Fibroblast of pulmonary artery (primary cell): Measurements from ENCODE around the gene PDE9A.

ENCODE experiments used
- DNase-seq: peaks from one replicate; pipeline ENCODE4 v3.0.0-alpha.2; 2010; ENCODE audit warnings: low read depth
- H3K4me3 ChIP-seq: replicated peaks from 2 replicates; pipeline ENCODE4 v1.5.1; 2011; ENCODE audit warnings: low read depth, mild to moderate bottlenecking, control low read depth, low read length, moderate library complexity
- TF ChIP-seq, protein P1 (sequence below): IDR thresholded peaks from 2 replicates; pipeline ENCODE4 v1.5.1; 2011; ENCODE audit warnings: mild to moderate bottlenecking, control low read depth, low read length, inconsistent platforms; ENCODE audit errors: missing control alignments

The PDE9A gene

DNA sequence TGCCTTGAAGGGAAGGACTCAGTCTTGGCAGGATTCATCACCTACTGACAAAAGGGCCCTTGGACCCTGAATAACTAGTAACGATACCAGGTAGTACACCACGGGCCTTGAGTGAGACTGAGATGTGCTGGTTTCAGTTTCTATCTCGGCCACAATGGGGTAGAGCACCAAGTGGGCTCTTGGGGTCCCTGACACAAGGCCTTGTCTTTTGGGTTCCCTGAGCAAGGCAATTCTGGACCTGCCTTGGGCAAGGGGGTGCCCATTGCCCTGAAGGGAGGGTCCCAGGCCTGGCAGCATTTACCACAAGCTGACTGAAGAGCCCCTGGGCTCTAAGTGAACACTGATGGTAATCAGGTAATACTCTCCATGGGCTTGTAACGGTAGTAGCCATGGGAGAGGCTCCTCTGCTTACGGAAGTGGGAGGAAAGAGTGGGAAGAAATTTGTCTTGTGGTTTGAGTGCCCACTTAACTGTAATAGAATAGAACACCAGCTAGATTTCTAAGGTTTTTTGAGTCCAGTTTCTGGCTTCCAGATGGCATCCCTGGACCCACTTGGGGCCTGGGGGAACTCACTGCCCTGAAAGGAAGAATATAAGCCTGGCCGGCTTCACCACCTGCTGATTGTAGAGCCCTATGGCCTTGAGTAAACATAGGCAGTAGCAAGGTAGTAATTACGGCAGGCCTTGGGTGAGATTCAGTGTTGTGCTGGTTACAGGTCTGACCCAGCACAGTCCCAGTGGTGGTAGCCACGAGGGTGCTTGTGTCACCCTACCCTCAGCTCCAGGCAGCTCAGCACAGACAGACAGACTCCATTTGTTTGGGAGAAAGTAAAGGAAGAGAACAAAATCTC is 167.4 kb downstream of the PDE9A start:
- TF ChIP-seq, protein P1, sequence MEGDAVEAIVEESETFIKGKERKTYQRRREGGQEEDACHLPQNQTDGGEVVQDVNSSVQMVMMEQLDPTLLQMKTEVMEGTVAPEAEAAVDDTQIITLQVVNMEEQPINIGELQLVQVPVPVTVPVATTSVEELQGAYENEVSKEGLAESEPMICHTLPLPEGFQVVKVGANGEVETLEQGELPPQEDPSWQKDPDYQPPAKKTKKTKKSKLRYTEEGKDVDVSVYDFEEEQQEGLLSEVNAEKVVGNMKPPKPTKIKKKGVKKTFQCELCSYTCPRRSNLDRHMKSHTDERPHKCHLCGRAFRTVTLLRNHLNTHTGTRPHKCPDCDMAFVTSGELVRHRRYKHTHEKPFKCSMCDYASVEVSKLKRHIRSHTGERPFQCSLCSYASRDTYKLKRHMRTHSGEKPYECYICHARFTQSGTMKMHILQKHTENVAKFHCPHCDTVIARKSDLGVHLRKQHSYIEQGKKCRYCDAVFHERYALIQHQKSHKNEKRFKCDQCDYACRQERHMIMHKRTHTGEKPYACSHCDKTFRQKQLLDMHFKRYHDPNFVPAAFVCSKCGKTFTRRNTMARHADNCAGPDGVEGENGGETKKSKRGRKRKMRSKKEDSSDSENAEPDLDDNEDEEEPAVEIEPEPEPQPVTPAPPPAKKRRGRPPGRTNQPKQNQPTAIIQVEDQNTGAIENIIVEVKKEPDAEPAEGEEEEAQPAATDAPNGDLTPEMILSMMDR = no peak
- no peak for DNase-seq
- H3K4me3 ChIP-seq = no peak overlapping the region
